A549 (cell line): ENCODE results near the gene HELQ. TPM values are rescaled to one million over a fixed set of nuclear protein-coding genes. Genes with fewer than 3 reads are reported as not detected.

ENCODE experiments used
- ATAC-seq, 2 experiments: fragments of 200-7000 bp in 1 of 2; fragments of >200 bp in 1 of 2; cut with Nextera tagmentation in 1 of 2; cut with Tn5 transposase in 1 of 2; 3 replicates each; pipeline versions ENCODE4 v1.8.0 to v1.9.1; 2018 to 2020; ENCODE audit warnings: mild to moderate bottlenecking in 1 of 2, moderate library complexity in 1 of 2
- CTCF ChIA-PET: fragments of 300-600 bp; sonication (Branson Sonifier 250); formaldehyde crosslinking; extraction: SDS; loops from one replicate; lab custom pipeline; 2021; ENCODE audit warnings: antibody characterized with exemption, inconsistent platforms; lab: Yijun Ruan, JAX
- POLR2A ChIA-PET: fragments of 350-600 bp; formaldehyde crosslinking; extraction: SDS; loops from one replicate; lab custom pipeline; 2021; ENCODE audit warnings: antibody characterized with exemption, inconsistent platforms; lab: Yijun Ruan, JAX
- DNase-seq, 2 experiments: peaks; one replicate each; pipeline versions ENCODE4 v3.0.0 to v3.0.0-alpha.2; 2011 to 2016; ENCODE audit warnings: low read depth in 1 of 2, low spot score in 1 of 2
- FAIRE-seq: peaks from 2 replicates; lab custom pipeline; 2011; peaks lifted over from hg19 to GRCh38; lab: Jason Lieb, UNC
- H3K27ac ChIP-seq, 2 experiments: fragments of >200 bp; sonication (Bioruptor Twin); formaldehyde crosslinking; 3 replicates each; pipeline ENCODE4 v1.5.1; 2016 to 2017
- H3K4me1 ChIP-seq: fragments of >200 bp; sonication (Bioruptor Twin); formaldehyde crosslinking; 3 replicates; pipeline ENCODE4 v1.6.1; 2016
- H3K4me2 ChIP-seq: fragments of >200 bp; sonication (Bioruptor Twin); formaldehyde crosslinking; 3 replicates; pipeline ENCODE4 v1.6.1; 2016
- H3K4me3 ChIP-seq: fragments of >200 bp; sonication (Bioruptor Twin); formaldehyde crosslinking; 3 replicates; pipeline ENCODE4 v1.5.1; 2016
- H3K9me3 ChIP-seq: fragments of >200 bp; sonication (Bioruptor Twin); formaldehyde crosslinking; 3 replicates; pipeline ENCODE4 v1.6.1; 2016
- ATOH8 ChIP-seq: fragments of 250-450 bp; sonication (Bioruptor Pico); IDR thresholded peaks from 2 replicates; pipeline ENCODE4 v1.5.0; 2020; ENCODE audit warnings: low read depth, mild to moderate bottlenecking, moderate library complexity
- CBX2 ChIP-seq: fragments of 200-600 bp; sonication (generic); IDR thresholded peaks from 2 replicates; pipeline ENCODE4 v1.6.1; 2016; ENCODE audit warnings: low read depth, mild to moderate bottlenecking, borderline replicate concordance
- CEBPB ChIP-seq, 2 experiments: fragments of >200 bp in 1 of 2; sonication (Bioruptor Twin) in 1 of 2; formaldehyde crosslinking in 1 of 2; IDR thresholded peaks; 2 replicates each; pipeline ENCODE4 v1.6.1; 2012 to 2016
- CTCF ChIP-seq: fragments of >200 bp; sonication (Bioruptor Twin); formaldehyde crosslinking; IDR thresholded peaks from 3 replicates; pipeline ENCODE4 v1.5.1; 2016
- EHF ChIP-seq: fragments of 250-450 bp; sonication (Bioruptor Pico); IDR thresholded peaks from 2 replicates; pipeline ENCODE4 v1.5.0; 2020; ENCODE audit warnings: mild to moderate bottlenecking
- EP300 ChIP-seq, 2 experiments: fragments of >200 bp; sonication (Bioruptor Twin); formaldehyde crosslinking; IDR thresholded peaks; 2 replicates in 1 of 2; 3 replicates in 1 of 2; pipeline ENCODE4 v1.6.1; 2016 to 2017
- FOSB ChIP-seq: fragments of 250-450 bp; sonication (Bioruptor Pico); IDR thresholded peaks from 2 replicates; pipeline ENCODE4 v1.5.0; 2020; ENCODE audit warnings: mild to moderate bottlenecking, moderate library complexity
- HDAC2 ChIP-seq: fragments of 200-600 bp; sonication (generic); IDR thresholded peaks from 2 replicates; pipeline ENCODE4 v1.6.1; 2016
- HMGXB4 ChIP-seq: fragments of 250-450 bp; sonication (Bioruptor Pico); IDR thresholded peaks from 2 replicates; pipeline ENCODE4 v1.5.0; 2021; ENCODE audit warnings: mild to moderate bottlenecking, moderate library complexity, borderline replicate concordance
- HOXA7 ChIP-seq: fragments of 250-450 bp; sonication (Bioruptor Pico); IDR thresholded peaks from 2 replicates; pipeline ENCODE4 v1.5.0; 2020; ENCODE audit warnings: mild to moderate bottlenecking, moderate library complexity
- KDM1A ChIP-seq: fragments of 200-600 bp; sonication (generic); IDR thresholded peaks from 2 replicates; pipeline ENCODE4 v1.6.1; 2016; ENCODE audit warnings: low read depth, mild to moderate bottlenecking
- KDM5A ChIP-seq: fragments of 200-600 bp; sonication (generic); IDR thresholded peaks from 2 replicates; pipeline ENCODE4 v1.6.1; 2016; ENCODE audit warnings: antibody characterized with exemption, mild to moderate bottlenecking
- NR3C1 ChIP-seq: fragments of >200 bp; sonication (Bioruptor Twin); formaldehyde crosslinking; IDR thresholded peaks from 3 replicates; pipeline ENCODE4 v1.6.1; 2017
- POLR2AphosphoS2 ChIP-seq: conservative IDR thresholded peaks from 2 replicates; pipeline ENCODE4 v1.6.1; 2012; ENCODE audit warnings: low read length, improper control_type of control experiment, inconsistent platforms
- RCOR1 ChIP-seq: fragments of 150-350 bp; IDR thresholded peaks from 2 replicates; pipeline ENCODE4 v1.6.1; 2014; ENCODE audit warnings: antibody characterized with exemption, low read length, low read depth
- SMC3 ChIP-seq: fragments of >200 bp; sonication (Bioruptor Twin); formaldehyde crosslinking; IDR thresholded peaks from 3 replicates; pipeline ENCODE4 v1.6.1; 2018; ENCODE audit warnings: inconsistent platforms
- TFCP2L1 ChIP-seq: fragments of 250-450 bp; sonication (Bioruptor Pico); IDR thresholded peaks from 2 replicates; pipeline ENCODE4 v1.5.0; 2021; ENCODE audit warnings: mild to moderate bottlenecking
- USF2 ChIP-seq: fragments of 450-650 bp; IDR thresholded peaks from 2 replicates; pipeline ENCODE4 v1.6.1; 2014; ENCODE audit warnings: antibody characterized with exemption
- ZC3H11A ChIP-seq: fragments of 450-650 bp; IDR thresholded peaks from 2 replicates; pipeline ENCODE4 v1.6.1; 2014; ENCODE audit warnings: antibody characterized with exemption, mild to moderate bottlenecking
- WGBS: methylation state at CpG from one replicate; pipeline ENCODE4 v1.1.6; 2017; ENCODE audit errors: missing lambda C conversion rate; 5-methylcytosine and 5-hydroxymethylcytosine counted together
- polyA plus RNA-seq, 4 experiments: library from polyadenylated mRNA; depleted of rRNA in 3 of 4; stranded (reverse); fragments of >200 nt; fragmentation: RNase III in 1 of 4; extraction: RNeasy Plus Mini Kit Qiagen cat#74134 plus additional on column Dnase treatment in 1 of 4; gene quantifications; 2 replicates in 3 of 4; 3 replicates in 1 of 4; pipeline ENCODE4 v1.2.3, GENCODE V29; 2011 to 2017

HELQ gene
- polyA plus RNA-seq, 2 of the 4 experiments (the other 2 are of a cell fraction), result 5.1 to 7.3 TPM

- 89% methylated on average over 4 of the region's 4 CpGs for WGBS
- Histone ChIP-seq H3K4me3 (no peak overlapping the region), H3K27ac (no peak overlapping the region), H3K4me1 (no peaks in the 10 kb centered on the region), H3K9me3 (no peaks in the 10 kb centered on the region), H3K4me2 (no peak overlapping the region)
- ChIA-PET POLR2A (no interaction called here), CTCF (no interaction called here)
- no peak for FAIRE-seq
- no peak for ATAC-seq
- TF ChIP-seq POLR2AphosphoS2, result no peak
- TF ChIP-seq, all 56 proteins: peak for 0
- no peak for DNase-seq
These were observed 18.9 kb downstream of the HELQ start for GRCh38 chr4:83436680-83437079.

GRCh38 chr4:83431200-83431599 is 24.4 kb downstream of the HELQ start:
- WGBS, result 93% methylated on average over 1 of the region's 1 CpG
- no peaks in the 10 kb centered on the region for H3K9me3 ChIP-seq
- H3K27ac ChIP-seq, result no peak overlapping the region
- CTCF ChIA-PET, result no interaction called here
- no peaks in the 10 kb centered on the region for H3K4me1 ChIP-seq
- no peak overlapping the region for H3K4me2 ChIP-seq
- POLR2A ChIA-PET, result no interaction called here
- DNase-seq (no peak), ATAC-seq (no peak), FAIRE-seq (no peak)
- no peak overlapping the region for H3K4me3 ChIP-seq
- TF ChIP-seq CTCF (no peak), RCOR1 (no peak), USF2 (no peak), ATOH8 (CRISPR knock-in tag) (no peak), EHF (CRISPR knock-in tag) (no peak), SMC3 (no peak), ZC3H11A (no peak), TFCP2L1 (CRISPR knock-in tag) (no peak)

GRCh38 chr4:83418211-83418610 is 37.4 kb downstream of the HELQ start:
- POLR2A ChIA-PET, result interaction anchor here (0.6 kb wide), 1 partner anchor 41 kb away, joined by 4 read pairs; no protein-coding TSS in a partner anchor
- Histone ChIP-seq H3K9me3 (no peaks in the 10 kb centered on the region), H3K27ac (no peak overlapping the region), H3K4me3 (no peak overlapping the region), H3K4me2 (no peak overlapping the region), H3K4me1 (no peaks in the 10 kb centered on the region)
- ATAC-seq (no peak), FAIRE-seq (no peak), DNase-seq (no peak)
- no peak for TF ChIP-seq NR3C1
- TF ChIP-seq CTCF, result no peak
- no peak for TF ChIP-seq CBX2
- no peak for TF ChIP-seq FOSB
- TF ChIP-seq HMGXB4 (CRISPR knock-in tag), result no peak
- TF ChIP-seq USF2, result no peak
- TF ChIP-seq HOXA7 (CRISPR knock-in tag), result no peak
- no peak for TF ChIP-seq CEBPB (IDR thresholded peaks at IDR 0.05)
- no peak for TF ChIP-seq EP300 (IDR thresholded peaks at IDR 0.05)
- no peak for TF ChIP-seq TFCP2L1 (CRISPR knock-in tag)
- TF ChIP-seq KDM5A, result no peak
- no peak for TF ChIP-seq HDAC2
- TF ChIP-seq KDM1A, result no peak
- CTCF ChIA-PET, result no interaction called here
